NCI-H2196 treated with DMSO at 0.1 percent for 48 hours (cell line): ENCODE measurements around the gene SLC35B1.
A peak's percentile ranks its signal among the peaks of the same experiment; 100 is the strongest.
"Not testable (repeated sequence)": the region's sequence is repeated elsewhere in the genome, so short reads cannot be mapped to it uniquely, and the experiment has no call there.

ENCODE experiments used
- DNase-seq: peaks from one replicate; lab custom pipeline; 2025; ENCODE audit not compliant: unreplicated experiment; lab: John Stamatoyannopoulos, UW

The SLC35B1 gene

DNA sequence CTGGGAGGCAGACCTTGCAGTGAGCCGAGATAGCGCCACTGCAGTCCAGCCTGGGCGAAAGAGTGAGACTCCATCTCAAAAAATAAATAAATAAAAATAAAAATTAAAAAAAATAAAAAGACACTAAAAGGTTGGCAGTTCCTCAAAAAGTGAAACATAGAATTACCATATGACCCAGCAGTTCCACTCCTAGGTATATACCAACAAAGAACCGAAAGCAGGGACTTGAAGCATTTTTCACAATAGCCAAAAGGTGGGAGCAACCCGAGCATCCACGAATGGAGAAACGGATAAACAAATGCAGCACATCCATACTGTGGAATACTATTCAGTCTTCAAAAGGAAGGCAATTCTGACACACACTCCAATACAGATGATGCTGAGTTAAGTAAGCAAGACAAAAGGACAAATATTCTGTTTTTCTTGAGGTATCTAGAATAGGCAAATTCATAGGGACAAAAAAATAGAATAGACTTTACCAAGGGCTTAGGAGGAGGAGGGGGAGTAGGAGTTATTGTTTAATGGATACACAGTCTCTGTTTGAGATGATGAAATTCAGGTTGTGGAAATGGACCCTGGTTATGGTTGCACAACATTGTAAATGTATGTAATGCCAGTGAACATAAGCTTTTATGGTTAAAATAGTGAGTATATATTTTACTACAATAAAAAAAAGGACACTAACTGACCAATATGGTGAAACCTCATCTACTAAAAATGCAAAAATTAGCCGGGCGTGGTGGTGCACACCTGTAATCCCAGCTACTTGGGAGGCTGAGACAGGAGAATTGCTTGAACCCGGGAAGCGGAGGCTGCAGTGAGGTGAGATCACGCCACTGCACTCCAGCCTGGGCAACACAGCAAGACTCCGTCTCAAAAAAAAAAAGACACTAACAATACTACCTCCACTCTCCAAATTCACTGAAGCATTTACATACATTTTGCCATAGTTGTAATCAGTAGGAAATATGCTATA lies 27.0 kb upstream of the SLC35B1 start:
- DNase-seq, result no peak

- DNase-seq, result no peak
These were observed 23.7 kb upstream of the SLC35B1 start for GRCh38 chr17:49731435-49731831.

- no peak for DNase-seq
These were observed 23.1 kb upstream of the SLC35B1 start for GRCh38 chr17:49730785-49731434.

DNA sequence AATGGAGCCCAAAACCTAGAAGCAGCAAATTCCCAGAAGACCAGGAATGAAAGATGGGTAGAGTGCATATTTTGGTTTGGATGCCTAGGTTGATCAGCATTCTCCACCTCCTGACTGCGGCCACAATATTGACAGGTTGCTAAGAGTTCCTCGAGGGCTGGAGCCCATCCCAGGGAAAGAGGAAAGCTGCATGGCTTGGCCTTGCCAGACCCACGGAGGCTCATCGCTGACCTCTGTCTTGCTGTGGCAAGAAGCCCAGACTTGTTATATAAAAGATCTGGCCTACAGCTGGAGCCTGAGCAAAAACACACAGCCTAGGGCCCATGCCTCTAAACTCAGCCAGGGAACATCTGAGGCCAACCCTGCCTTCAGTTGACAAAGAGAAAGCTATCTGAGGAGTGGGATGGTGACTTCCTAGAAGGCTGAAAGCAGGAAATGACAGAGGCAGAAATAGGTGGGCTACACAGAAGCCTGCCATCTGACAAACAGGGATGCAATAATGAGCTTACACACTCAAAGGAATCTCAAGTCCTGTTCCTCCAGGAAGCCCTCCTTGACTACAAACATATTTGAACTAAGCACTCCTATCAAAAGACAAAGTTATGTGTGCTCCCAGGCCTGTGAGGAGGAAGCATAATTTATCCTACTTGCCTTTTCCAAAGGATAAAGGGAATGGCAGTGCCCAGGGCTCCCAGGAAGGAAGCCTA lies 22.5 kb upstream of the SLC35B1 start:
- peak; percentile 34 for DNase-seq

- DNase-seq, result no peak
These were observed 21.3 kb upstream of the SLC35B1 start for GRCh38 chr17:49729069-49729468.

- no peak for DNase-seq
These were observed 20.7 kb upstream of the SLC35B1 start for GRCh38 chr17:49728425-49728824.

GRCh38 chr17:49727380-49727779 lies 19.6 kb upstream of the SLC35B1 start:
- no peak for DNase-seq

- DNase-seq, result no peak
These were observed 17.8 kb upstream of the SLC35B1 start for GRCh38 chr17:49725452-49726130.

- not testable (repeated sequence) for DNase-seq
These were observed 16.8 kb upstream of the SLC35B1 start for GRCh38 chr17:49724552-49724951.

DNA sequence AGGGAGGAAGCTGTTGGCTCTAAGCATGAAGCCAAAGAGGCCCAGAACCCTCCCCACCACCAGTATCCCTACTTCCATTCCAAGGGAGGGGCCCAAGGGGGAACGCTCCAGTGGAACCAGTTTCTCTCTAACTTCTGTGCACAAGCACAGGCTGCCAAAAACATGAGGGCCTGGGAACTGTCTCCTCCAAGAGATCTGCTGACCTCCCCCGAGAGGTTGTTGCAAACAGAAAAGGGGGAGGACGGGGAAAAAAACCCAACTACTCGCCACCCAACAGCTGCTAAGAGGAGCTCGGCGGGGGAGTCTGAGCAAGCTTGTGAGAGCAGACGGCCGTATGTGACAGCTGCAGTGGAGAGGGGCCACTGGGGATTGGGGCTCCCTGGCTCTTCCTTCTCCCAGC lies 15.7 kb upstream of the SLC35B1 start:
- no peak for DNase-seq

DNA sequence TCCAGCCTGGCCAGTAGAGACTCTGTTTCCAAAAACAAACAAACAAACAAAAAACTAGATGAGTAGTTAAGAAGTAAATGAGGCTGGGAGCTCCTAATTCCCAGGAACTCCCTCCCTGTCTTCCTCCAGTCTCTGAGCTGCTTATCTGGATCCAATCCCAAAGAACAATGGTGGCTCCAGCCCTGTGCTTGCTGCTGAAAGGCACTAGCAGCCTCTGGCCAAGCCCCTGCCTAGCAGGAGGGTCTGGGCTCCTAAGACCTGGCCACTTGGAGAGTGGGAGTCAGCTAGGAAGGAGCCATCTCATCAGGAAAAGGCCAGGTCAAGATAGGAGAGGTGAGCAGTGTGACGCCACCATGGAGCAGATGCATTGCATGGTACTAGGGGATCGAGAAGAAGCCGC lies 14.3 kb upstream of the SLC35B1 start:
- no peak for DNase-seq

DNA sequence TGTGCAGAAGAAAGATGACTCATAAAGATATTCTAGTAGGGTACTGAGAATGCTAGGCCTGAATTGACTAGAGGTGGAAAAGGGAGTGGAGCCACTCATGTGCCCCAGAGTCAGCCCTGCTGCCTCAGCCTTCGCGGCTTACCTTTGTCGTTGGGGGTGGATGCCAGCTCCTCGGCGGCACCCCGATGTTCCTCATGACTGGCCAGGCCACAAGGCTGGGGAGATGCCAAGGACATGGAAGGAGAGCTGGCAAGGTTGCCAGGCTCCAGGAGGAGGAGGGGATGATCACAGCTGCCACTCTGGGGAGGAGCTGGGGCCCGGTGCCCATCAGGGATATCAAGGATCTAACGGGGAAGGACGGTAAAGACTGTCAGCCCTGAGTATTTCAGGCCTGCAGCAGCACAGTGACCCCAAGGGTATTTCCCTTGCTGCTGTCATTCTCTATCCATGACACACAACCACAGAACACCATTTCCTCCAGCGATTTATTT lies 9.7 kb upstream of the SLC35B1 start:
- DNase-seq, result no peak

DNA sequence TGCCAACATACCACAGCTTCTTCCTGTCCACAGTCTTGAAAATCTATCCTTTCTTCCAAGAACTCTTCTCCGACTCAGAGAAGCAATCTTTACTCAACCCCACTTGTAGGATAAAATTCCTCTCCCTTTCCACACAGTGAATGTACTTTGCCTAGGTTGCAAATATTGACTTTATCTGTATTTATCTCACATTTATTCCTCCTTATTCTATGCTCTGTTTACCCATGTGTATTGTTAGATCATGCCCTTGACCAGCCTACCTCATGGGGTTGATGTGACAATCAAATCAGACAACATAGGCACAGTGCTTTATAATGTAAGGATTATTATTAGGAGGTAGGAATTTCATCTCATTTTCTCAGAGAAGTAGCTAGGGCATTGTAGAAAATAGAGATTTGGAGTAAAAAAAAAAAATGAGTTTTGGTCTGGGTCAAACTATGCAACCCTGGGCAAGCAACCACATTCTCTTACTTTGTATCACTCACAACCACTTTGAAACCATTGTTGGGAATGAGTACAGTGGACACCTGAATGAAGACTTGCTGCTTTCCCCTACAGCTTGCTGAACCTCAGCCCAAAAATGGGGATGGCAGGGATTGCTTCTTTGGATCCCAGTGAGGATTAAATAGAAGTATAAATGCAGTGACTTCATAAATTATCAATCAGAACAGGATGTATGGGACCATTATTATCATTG lies 9.1 kb upstream of the SLC35B1 start:
- DNase-seq, result no peak

GRCh38 chr17:49715717-49716279 lies 8.0 kb upstream of the SLC35B1 start:
- DNase-seq, result peak; percentile 46

DNA sequence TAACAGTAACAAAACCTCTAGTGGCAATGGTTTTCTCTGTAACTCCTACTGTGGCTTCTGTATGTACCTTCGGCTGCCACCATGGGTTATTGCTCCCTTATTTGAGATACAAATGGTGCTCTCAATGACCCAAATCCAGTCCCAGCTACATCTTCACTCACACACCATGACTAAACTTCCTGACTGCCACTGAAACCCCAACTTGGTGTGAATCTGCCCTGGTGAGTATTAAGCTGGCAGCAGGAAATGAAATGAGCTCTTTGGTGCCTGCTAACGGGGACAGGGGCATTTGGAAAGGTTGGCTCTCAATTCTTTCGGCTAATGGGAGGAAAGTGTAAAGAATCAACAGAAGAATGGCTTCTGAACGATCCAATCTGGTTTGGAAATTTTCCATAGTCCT lies 7.5 kb upstream of the SLC35B1 start:
- no peak for DNase-seq

DNA sequence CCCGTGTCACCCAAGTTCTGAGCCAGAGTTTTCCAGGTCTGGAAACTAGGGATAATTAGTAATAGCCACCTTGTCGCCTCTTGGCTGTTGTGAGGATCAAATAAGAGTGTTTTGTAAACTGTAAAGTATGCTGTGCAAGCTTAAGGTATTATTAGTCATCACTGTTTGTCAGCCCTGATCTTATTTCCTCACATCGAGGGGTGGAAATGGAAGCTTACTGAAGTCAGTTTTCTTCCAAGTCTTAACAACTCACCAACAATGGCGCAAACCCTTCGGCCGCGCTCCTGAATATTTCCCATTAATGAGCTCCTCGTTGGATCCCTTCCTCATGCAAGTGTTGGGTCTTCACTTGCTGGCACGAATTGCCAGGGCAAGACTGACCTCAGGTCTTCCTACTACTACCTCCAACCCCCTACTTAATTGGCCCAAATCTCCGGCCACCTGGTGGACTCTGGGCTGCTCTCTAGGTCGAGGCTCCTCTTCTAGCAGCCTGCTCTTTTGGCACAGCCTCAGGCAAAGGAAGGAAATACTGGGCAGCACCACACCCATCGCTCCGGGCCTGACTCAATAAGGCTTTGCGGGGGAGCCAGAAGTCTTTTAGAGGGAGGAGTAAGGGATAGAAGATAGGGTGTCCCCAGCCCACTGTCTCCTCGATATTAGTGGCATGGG lies 885 bp upstream of the SLC35B1 start:
- DNase-seq, result no peak

DNA sequence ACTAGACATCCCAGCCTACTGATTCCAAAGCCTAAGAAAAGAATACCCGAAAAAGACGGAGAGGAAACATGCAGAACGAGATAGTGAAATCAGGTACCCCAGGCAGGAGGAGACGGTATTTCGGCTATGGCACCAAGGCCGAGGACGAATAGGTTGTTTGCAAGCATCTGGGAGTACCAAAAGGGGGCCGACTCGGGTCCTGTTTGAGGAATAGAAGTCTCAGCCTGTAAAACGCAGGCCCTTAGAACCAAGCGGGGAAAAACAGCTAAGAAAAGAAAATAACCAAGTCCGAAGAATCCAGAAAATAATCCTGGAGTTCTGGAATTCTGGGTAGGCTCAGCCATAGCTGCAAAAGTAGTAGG lies 537 bp downstream of the SLC35B1 start:
- no peak for DNase-seq

DNA sequence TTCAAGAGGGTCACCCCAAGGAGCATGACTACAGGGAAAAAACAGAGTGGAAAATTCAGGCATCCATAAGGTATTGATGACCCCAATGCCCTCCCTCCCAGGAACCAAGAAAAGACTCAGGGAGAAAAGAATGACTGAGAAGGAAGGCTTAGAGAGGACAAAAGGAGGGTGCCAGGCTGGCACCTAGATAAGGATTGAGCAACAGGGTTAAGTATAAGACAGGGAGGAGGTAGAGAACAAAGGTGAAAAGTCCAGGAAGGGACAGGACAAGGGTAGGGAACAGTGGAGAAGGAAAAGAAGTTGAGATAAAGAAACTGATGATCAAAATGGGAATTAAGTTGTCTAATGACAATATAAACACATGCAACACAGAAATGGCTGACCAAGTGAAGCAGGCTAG lies 2.5 kb downstream of the SLC35B1 start:
- no peak for DNase-seq

DNA sequence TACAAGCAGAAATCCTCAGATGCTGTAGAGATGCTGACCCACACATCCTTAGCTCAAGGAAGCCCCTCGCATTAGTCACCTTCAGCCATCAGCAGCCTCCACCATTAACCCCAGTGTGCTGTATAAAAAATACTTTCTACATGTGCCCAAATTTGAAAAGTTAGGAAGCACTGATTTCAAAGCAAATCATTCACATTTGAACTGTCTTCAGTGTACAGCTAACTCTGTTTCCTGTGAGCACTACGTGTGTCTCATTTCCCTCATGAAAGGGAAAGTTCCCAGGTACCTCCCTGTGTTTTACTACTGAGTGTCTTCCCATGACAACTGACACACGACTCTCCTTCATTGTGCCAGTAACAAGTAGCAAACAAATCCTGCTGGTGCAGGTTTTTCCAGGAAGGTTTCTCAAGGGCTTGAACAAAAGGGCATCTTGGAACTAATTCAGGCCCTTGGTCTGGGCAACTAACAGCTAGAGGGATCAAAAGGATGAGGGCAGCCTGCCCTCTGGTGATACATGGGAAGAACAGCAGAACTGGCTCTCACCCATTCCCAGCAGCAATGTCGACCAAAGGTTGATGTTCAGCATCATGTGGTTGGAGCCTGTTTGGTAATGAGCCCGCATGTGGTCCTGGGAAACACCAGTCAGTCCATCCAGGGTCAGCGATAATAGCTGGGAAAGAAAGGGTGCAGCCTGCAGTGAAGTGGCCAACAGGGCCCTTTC lies 4.0 kb downstream of the SLC35B1 start:
- DNase-seq, result peak; percentile 86
